Medulla oblongata (tissue), 1 donor: Measurements from ENCODE around the gene MAPK8IP2.

Experiments
- DNase-seq: peaks from one replicate; pipeline ENCODE4 v3.0.0-alpha.2; 2015; ENCODE audit errors: extremely low spot score

Gene MAPK8IP2

DNA sequence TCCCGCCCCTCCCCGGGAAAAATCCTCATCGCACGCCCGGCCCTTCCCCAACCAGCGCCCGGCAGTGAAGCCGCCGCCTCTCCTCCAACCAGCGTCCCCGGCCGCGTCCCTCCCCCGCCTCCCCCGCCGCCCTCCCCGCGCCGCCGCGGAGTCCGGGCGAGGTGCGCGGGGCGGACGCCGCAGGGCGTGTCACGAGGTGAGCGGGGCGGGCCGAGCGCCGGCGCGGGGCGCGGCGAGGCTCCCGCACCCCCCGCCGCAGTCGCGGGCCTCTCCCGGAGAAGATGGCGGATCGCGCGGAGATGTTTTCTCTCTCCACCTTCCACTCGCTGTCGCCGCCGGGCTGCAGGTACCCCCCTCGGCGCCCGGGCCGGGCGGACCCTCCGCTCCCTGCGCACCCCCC, at the start of gene MAPK8IP2:
Gene MAPK8IP2, plus strand, starts transcription at position 256 of the 400 bp plus-strand sequence. Its CDS starts 26 bp downstream, at position 282.
- no peak for DNase-seq

DNA sequence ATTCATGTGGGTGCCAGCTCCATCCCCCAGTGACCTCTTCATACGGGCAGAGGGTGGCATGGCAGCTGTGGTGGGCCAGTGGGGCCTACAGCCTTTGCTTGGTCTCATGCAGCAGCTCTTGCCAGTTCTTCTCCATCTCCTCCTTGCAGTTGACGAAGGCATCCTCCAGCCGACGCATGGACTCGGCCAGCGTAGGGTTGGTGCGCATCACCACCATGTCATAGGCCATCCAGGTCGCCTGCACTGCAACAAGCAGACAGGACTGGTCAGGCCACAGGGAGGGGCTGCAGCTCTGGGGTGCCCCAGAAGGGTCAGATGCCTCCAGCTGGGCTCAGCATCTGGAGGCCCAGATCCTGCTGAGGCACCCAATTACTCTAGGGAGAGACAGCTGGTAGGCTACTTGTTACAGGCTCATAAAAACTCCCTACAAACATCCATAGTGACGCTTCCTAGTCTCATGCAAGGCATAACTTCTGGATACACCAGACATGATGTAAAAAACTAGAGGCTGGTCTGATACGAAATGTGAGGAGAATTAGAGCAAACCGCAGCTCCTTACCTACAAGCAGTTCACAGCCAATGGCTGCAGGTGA, 49.3 kb upstream of the MAPK8IP2 start:
- no peak for DNase-seq

DNA sequence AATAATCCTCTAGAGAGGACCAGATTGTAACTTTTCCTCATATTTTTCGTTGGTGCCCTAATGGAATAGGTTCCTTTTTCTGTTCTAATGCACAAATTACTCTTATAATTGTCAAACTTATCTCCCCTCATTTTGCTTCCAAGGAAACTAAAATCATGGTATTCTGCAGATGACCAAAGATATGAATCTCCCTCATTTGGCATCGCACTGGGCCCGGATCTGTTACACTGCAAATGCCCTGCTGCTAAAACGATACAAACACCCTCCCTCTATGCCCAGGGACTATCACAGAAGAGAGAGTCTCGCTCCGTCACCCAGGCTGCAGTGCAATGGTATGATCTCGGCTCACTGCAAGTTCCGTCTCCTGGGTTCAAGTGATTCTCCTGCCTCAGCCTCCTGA, 47.3 kb upstream of the MAPK8IP2 start:
- DNase-seq = no peak

DNA sequence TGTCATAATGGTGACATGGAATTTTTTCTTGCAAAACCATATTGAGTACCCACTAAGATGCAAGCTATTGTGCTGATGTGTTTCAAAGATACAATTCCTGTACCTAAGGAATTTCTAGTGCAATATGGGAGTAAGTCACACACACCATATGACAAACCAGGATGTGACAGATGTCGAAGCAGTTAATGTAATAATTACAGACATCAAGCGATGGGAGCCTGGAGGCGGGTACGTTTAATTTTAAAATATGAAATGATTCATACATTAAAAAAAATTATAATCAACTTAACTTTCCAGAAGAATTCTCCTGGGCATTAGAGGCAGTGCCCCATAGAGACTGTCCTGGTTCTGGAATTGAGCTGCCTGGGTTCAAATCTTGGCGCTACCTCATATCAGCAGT, 43.9 kb upstream of the MAPK8IP2 start:
- DNase-seq = no peak

DNA sequence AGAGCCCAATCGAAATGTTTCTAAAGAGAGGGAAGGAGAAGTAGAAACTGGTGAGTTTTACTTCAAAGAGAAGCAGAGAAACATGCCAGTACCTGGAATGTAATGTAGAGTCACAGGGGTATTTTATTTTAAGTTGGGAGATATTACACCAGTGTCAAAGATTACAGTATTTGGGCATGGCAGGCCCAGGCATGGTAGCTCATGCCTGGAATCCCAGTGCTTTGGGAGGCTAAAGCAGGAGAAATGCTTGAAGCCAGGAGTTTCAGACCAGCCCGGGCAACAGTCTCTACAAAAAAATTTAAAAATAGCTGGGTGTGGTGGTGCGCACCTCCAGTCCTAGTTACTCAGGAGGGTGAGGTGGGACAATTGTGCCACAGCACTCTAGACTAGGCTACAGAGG, 40.6 kb upstream of the MAPK8IP2 start:
- no peak for DNase-seq

DNA sequence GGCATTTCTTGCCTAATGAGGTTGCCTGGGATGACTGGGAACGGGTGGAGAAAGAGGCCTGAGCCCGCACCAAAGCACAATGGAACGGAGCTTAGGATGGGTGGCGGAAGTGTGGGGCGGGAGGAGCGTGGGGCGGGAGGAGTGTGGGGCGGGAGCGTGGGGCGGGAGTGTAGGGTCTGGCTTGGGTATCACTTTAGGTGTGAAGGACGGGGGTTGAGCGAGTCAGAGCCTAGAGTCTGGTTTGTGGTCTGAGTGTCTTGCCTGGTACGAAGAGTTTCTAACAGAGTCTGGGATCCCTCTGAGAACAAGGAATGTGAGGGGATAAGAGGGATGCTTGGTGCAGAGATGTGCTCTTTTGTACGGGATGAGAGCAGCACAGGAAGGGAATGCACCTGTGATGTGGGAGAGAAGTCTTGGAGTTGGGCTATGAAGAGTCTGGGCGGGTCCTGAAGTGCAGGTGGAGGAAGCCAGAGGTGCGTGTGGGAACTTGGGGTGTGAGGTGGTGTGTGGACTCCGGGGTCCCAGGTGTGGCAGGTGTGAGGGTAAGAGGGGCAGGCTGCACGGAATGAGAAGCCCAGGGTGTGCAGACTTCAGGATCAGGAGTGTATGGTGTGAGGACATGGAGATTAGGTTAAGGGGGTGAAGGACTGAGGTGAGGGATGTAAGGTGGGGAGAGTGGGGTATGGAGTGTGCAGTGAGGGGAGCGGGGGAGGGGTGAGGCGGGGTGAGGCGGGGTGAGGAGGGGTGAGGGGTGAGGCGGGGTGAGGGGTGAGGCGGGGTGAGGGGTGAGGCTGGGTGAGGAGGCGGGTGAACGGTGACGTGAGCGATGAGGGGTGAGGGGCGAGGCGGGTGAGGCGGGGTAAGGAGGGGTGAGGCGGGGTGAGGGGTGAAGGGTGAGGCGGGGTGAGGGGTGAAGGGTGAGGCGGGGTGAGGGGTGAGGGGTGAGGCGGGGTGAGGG, 38.9 kb upstream of the MAPK8IP2 start:
- DNase-seq = no peak

DNA sequence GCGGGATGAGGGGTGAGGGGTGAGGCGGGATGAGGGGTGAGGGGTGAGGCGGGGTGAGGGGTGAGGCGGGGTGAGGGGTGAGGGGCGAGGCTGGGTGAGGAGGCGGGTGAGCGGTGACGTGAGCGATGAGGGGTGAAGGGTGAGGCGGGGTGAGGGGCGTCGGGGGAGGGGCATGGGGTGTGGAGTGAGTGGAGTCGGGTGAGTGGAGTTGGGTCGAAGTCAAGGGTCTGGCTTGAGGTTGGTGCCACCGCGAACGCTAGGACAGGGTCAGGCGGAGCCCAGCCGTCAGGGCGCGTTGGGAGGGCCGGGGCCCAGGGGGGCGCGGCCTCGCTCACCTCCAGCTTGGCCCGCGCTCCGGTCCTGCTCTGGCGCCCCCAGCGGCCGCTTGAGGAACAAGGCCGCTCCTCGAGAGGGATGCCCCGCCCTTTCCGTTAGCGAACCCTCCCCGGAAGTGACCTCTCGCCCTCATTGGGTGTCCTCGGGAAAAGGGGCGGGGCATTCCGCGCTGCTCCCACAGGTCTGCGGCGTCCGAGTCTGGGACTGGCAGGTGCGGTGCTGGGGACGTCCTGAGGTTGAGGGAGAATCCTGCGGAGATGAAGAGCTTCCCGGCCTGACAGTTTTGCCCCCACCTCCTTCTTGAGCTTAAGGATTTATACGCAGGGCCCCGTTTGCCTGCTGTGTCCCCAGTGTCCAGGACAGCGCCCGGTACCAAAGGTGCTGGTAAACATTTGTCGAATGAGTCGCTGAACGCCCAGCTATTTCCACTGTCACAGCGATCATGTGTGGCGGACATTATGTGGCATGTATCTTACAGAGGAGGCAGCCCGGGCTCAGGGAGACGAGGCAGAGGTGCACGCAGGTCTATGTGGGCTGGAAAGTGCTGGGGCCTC, 37.8 kb upstream of the MAPK8IP2 start, which contains the start of gene SYCE3:
Gene SYCE3, minus strand, starts transcription at position 397 of the 890 bp plus-strand sequence. CDS start 6,514 bp downstream, outside the sequence.
- DNase-seq = peak; percentile 98

DNA sequence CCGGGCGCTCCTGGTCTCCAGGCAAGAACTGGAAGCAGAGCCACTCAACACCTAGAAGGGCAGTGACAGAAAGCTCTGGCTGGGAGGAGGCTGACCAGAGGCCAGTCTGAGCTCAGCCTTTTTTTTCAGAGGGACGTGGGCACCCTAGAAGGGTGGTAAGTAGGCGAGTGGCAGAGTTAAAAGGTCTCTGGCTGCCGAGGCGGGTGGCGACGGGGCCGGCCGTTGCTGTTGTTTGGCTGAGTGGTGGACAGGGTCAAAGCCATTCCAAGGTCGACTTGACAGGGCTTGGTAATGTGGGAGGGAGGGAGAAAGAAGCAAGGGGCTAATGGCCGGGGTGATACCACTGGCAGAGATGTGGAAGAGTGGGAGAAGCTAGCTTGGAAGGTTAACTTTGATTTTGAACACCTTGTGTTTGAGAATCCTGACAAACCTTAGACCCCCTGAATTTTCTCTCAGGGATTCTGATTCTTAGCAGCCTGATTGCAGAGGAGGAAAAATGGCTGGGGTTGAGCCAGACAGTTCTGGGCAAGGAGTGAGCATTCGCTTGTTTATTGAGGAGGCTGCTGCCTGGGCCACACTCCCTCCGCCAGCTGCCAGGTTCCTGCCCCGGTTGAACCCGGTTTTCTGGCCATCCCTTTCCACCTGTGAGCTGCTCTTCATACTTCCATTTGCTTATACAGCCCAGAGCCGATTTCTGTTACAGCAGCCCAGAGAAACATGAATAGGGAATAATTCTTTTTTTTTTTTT, 37.0 kb upstream of the MAPK8IP2 start:
- peak; percentile 32 for DNase-seq

DNA sequence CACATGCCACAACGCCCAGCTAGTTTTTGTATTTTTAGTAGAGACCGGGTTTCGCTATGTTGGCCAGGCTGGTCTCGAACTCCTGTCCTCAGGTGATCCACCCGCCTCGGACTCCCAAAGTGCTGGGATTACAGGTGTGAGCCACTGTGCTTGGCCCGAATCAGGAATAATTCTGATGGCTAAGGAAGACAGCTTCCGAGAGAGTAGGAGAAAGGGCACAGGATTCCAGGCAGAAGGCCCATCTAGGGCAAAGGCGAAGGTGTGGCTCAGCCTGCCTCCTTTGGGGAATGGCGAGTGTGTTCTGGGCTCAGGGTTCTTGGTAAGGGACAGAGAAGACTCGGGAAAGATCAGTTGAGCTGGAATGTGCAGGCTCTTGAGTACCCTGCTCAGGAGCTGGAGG, 36.3 kb upstream of the MAPK8IP2 start:
- DNase-seq = no peak

DNA sequence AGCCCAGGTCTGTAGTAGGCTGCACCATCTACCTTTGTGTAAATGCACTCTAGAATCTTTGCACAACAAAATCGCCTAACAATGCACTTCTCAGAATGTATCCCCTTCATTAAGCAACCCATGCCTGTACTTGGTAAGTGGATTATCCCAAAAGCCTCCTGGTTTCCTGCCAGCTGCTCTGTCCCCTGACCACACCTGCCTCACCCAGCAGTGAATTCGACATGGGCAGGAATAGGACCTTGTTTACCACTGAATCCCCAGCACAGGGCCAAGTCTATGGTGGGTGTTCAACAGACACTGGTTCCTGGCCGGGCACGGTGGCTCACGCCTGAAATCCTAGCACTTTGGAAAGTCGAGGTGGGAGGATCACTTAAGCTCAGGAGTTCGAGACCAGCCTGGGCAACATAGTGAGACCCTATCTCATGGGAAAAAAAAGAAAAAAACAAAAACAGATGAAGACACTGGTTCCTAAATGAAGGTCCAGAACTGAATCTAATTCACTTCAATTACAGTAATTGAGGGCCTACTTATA, 32.8 kb upstream of the MAPK8IP2 start:
- DNase-seq = no peak

DNA sequence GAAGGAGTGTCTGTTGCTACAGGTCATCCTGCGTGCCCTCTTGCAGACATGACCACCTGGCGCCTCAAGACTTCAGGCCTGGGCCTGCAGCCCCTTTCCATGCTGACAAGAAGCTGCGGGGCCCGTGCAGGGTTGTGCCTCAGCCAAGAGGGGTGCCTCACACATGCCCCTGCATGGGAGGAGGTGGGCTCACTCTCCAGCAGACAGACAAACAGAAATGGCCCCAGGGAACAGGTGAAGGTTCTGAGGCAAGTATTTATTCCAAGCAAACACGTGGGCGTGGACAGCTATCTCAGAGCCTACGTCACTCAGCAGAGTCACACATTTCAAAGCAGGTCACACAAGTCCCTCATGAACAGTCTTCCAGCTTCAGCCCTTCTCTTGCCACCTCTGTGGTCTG, 32.0 kb upstream of the MAPK8IP2 start:
- DNase-seq = no peak

DNA sequence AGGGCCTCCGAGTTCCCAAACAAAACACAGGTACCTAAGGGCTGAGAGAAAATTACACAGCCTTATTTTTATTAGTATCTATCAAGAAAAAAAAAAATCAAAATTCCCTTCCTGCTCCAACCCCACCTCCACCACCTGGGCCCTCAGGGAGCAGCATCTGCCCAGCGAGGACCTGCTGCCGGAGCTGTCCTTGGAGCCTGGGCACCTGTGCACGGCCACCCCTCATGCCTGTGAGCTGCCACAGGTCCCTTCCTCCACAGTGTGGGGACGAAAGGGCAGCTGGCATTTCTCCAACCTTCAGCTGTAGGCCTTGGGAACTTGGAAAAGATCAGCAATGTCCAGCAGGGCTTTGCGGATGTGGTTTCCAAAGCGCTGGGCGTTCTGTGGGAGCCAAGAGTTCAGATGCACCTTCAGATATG, 31.5 kb upstream of the MAPK8IP2 start:
- DNase-seq = no peak

DNA sequence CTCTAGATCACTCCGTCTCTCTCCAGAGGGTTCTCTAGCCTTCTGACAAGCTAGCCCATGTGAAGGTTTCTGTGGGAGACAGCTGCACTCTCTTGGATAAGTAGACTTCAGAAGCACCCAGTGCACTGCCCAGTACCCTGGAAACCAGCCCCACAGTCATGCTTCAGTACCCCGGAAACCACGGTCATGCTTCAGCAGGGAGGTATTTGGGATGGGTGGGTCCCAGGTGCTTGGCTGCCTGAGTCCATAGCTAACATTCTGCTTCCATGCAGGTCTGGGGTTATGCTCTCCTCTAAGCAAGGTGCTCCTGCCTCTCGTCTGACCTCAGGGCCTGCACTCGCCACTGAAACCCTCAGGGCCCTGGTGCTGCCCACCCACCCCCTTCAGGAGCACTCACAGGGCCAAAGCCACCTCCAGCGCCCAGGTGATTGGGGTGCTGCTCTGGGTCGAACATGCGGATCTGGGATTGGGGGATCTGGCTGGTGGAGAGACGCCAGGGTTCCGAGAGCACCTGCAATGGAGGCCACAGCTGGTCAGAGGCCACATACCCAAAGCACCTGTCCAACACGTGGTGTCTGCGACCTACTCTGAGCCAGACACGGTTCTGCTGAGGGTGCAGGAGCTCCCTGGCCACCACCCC, 30.6 kb upstream of the MAPK8IP2 start:
- DNase-seq = no peak

DNA sequence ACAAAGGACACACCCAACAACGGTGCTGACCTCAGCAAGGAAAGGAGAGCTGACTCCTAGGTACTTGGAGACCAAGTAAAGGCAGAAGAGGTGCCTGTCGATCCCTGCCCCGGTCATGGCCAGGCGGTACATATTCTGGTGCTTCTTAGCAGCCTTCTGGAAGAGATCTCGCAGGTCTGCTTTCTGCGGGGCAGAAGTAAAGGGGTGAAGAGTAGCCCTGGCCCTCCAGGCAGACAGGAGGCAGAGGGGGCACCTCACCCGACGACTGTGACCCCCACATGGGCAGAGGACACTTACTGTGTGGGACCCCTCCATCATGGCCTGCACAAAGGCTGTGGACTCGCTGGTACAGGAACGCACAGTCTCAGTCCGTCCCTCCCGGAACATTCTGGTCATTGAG, 29.7 kb upstream of the MAPK8IP2 start:
- no peak for DNase-seq

DNA sequence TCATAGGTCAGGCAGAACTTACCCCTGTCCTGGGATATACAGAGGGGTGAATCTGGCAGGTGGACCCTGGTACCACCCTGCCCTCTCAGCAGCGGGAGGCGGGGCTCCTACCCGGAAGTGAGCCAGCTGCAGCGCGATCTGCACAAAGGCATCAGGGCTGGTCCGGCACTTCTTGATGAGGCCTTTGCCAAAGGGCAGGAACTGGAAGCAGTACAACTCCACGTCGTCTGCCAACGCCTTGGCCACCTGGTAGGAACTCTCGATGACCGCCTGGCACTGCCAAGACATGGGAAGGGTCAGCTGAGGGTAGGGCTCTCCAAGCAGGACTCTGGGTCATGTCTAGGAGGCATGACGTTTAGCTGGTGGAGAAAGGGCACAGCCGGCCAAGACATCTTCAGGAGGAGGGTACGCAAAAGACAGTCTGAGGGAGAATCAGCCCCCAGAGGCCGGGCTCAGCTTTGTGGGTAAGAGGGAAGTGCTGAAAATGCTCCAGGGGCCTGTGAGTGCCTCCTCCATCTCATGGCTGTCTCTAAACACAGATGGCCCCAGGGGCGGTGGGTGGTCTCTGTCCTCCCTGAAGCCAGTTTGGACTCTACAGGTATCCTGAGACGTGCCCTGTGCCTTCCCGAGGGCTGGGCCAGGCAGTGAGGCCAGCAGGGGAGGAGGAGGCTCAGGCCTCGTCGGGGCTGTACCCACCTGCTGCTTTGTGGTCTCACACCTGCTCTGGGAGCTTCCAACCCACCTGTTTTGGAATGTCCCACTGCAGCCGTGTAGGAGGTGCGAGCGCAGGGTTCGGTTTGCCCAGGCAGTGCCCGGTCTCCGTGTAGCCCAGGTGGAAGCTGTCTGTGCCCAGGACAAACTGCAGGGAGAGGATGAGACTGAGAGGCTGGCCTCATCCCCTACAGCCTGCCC, 29.1 kb upstream of the MAPK8IP2 start:
- no peak for DNase-seq

DNA sequence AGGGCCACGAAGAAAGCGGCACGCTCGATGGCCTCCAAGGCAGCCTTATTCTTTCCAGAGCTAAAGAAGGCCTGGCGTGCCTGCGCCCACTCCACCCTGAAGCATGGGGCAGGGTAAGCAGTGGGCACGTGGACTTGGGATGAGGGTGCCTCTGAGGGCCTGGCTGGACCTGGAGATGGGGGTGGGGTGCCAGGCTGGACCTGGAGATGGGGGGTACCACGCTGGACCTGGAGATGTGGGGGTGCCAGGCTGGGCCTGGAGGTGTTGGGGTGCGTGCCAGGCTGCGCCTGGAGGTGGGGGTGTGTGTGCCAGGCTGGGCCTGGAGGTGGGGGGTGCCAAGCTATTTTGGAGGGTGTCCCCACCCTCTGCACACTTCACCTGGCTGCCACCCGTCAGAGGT, 27.6 kb upstream of the MAPK8IP2 start:
- DNase-seq = no peak

DNA sequence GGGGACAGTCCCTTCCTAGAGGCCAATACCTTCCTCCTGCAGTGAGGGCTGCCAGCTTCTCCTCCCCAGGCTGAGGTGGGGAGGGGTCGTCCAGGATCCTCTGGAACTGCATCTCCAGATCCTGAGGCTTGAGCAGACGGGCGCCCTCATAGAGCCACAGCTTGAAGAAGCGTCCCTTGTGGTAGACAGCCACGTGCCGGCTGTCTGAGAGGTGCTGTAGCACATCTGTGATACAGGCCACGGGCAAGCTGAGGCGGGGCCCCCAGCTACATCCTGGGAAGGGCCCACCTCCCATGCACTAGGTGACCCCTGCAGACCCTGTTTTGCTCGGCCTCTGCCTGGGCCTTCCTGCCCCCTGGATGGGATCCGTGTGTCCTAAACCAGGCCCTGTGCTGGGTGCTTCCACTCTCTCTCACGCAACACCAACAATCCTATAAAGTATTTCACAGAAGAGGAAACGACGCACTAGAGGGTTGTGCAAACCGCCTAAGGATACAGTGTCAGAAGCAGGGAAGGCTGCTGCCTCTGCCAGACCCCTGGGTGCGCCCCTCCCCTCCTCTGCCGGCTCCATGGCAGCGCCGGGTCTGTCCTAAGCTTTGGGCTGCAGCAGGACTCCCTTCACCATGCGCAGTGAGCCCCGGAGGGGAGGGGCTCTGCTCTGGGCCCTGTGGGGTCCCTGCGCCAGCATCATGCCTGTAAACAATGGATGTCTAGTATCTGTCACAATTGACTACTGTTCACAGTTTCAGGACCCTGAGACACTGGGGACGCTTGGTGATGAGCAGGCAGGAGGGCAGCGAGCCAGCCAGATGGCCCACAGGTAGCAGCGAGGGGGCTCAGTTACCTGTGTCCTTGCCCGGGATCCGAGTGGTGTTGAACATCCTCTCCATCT, 26.9 kb upstream of the MAPK8IP2 start:
- DNase-seq = no peak

DNA sequence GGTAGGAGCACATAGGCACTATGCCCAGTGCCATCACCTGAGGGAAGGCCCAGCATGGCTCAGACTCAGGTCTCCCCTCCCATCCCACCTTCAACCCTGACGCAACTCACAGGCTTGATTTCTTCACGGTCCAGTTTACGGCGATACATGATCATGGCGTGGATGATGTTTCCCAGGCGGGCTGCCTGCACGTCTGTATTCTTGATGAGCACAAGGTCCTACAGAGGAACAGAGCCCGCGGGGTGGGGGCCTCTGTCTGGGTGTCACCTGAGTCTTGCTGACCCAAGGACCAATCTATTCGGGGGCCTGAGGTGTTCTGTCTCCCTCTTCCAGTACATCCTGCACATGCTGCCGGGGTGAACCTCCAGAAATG, 26.2 kb upstream of the MAPK8IP2 start:
- DNase-seq = no peak
